SK-N-SH (cell line): ENCODE measurements around the gene RPL5.

ENCODE experiments used
- MXI1 ChIP-seq: IDR thresholded peaks from 2 replicates; pipeline ENCODE4 v1.6.1; 2012; ENCODE audit warnings: mild to moderate bottlenecking, low read depth, low read length, improper control_type of control experiment
- TF ChIP-seq, protein P1 (sequence below): fragments of 200-600 bp; sonication (generic); IDR thresholded peaks from 2 replicates; pipeline ENCODE4 v1.6.1; 2017; ENCODE audit warnings: antibody characterized with exemption, mild to moderate bottlenecking, moderate library complexity
- TF ChIP-seq, protein P2 (sequence below): IDR thresholded peaks from 2 replicates; pipeline ENCODE4 v1.4.0; 2012; ENCODE audit warnings: low read depth

DNA sequence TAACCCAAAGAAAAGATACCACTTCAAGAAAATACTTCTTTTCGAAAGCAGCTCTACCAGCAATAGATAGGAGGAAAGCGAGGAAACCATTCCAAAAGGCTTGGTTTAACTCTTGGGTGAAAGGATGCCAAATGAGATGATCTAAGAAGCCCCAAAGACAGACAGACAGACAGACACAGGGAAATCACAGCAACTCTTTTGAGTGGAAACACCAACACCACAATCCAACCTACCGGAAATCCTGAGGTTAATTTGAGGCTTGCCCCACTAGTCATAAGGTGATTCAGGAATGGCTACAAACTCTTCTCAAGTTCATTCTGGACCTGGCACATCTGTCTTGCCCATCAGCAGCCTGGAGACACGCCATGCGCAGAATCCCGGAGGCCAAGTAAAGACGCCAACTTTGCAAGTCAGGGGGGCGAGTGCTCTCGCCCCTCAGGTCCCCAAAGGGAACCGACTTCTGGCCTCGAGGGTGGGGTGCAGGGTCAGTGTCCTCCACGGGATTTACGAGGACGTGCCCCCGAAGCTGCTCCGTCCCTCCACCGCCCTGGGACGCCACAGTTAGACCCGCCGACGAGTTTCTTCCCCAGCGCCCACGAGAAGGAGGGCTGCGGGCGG is 47.7 kb upstream of the RPL5 start:
- TF ChIP-seq, protein P1, sequence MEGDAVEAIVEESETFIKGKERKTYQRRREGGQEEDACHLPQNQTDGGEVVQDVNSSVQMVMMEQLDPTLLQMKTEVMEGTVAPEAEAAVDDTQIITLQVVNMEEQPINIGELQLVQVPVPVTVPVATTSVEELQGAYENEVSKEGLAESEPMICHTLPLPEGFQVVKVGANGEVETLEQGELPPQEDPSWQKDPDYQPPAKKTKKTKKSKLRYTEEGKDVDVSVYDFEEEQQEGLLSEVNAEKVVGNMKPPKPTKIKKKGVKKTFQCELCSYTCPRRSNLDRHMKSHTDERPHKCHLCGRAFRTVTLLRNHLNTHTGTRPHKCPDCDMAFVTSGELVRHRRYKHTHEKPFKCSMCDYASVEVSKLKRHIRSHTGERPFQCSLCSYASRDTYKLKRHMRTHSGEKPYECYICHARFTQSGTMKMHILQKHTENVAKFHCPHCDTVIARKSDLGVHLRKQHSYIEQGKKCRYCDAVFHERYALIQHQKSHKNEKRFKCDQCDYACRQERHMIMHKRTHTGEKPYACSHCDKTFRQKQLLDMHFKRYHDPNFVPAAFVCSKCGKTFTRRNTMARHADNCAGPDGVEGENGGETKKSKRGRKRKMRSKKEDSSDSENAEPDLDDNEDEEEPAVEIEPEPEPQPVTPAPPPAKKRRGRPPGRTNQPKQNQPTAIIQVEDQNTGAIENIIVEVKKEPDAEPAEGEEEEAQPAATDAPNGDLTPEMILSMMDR = no peak
- TF ChIP-seq, protein P2, sequence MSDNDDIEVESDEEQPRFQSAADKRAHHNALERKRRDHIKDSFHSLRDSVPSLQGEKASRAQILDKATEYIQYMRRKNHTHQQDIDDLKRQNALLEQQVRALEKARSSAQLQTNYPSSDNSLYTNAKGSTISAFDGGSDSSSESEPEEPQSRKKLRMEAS = 0 out of 2 replicates have a peak, but pooled peaks have one; percentile 5
- no peak for TF ChIP-seq MXI1
